ENCODE data around the gene VAV3. TPM values are rescaled to one million over a fixed set of nuclear protein-coding genes. Genes with fewer than 3 reads are reported as not detected.
"Not testable (repeated sequence)": the region's sequence is repeated elsewhere in the genome, so short reads cannot be mapped to it uniquely, and the experiment has no call there.

VAV3 gene
- total RNA-seq, 1 experiment from 2014 or later = not detected

DNA sequence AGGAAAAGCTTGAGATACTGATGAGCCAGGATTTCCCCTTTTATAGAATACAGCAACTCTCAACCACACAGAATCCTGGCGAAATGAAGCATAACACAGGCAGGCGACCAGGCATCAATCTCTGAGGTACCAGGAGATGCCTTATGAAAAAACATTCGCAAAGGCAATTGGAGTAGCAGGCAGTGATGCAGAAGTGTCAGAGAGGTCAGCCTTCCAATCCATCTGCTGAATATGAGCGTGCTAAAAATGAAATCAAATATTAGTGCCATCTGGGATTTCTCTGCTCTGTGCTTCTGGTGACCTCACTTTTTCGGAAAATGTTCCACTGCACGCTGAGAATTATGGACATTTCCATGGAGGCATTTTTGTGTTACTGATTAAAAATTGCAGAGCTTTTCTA, 258.8 kb downstream of the VAV3 start:
- DNase-seq (ENCODE audit: low read depth in 1 of 2, low spot score in 2 of 2) = no peak
- no peaks in the 10 kb centered on the region for H3K36me3 ChIP-seq
- H3K4me1 ChIP-seq (replicated peaks) = no peaks in the 10 kb centered on the region
- H3K27me3 ChIP-seq (replicated peaks) = peaks cover 3% of the 10 kb centered on the region; the same call in 1 of the 2 replicates
- H3K27ac ChIP-seq = no peak overlapping the region
- H3K9me3 ChIP-seq (replicated peaks) = no peaks in the 10 kb centered on the region
- no peak overlapping the region for H3K4me3 ChIP-seq

DNA sequence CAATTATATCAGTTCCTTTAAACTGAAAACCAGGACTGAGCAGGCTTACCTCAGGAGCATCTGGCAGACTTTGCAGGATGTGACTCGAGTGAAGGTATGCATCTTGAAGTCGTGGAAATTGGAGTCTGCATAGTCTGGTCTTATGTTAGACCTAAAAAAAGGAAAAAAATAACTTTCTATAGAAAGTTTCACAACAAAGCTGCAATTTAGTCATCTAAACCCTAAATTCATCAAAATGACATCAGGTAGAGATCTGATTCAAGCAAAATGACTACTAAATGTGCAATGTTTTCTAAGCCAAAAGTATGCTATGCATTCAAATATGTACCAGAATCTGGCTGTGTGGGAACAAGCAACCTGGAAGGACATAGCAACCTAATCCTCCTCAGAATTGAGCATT, 260.1 kb downstream of the VAV3 start:
- Histone ChIP-seq H3K4me3 (no peak overlapping the region), H3K27ac (no peak overlapping the region)
- no peak for DNase-seq (ENCODE audit: low read depth in 1 of 2, low spot score in 2 of 2)

DNA sequence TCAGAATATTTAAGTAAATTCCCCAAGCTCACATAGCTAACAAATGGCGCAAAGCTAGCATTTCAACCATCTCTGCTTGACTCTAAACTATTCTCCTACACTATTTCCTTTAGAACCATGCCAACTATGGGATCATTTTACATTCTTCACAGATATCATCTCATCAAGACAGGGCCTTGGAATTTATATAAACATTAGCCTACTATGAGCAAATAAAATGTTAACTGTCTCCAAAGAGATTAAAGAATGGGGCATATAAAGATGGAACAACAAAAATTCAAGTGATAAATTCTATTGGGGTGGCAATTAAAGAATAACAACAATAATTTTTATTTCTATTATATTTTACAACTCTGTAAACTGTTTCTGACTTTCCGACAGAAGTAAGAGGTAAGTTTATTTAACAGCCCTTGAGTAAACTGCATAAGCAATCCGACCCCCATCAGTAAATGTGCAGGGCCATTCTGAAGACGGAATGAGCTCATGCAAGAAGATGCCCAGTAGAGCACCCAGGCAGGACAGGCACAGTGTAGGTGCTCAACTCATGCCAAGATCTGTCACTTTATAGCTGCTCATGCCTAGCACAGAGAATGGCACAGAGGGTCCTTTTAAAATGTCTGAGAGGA, 261.9 kb downstream of the VAV3 start:
- Histone ChIP-seq H3K27ac (no peak overlapping the region), H3K27me3 (replicated peaks) (peaks cover 3% of the 10 kb centered on the region; the same call in 1 of the 2 replicates), H3K9me3 (replicated peaks) (no peaks in the 10 kb centered on the region), H3K4me1 (replicated peaks) (no peaks in the 10 kb centered on the region), H3K36me3 (no peaks in the 10 kb centered on the region), H3K4me3 (no peak overlapping the region)
- no peak for DNase-seq (ENCODE audit: low read depth in 1 of 2, low spot score in 2 of 2)

More for the DNA sequence above, 260.1 kb downstream of the VAV3 start:
- H3K4me1 ChIP-seq (replicated peaks) = no peaks in the 10 kb centered on the region
- no peaks in the 10 kb centered on the region for H3K36me3 ChIP-seq
- H3K9me3 ChIP-seq (replicated peaks) = no peaks in the 10 kb centered on the region
- H3K27me3 ChIP-seq (replicated peaks) = peaks cover 3% of the 10 kb centered on the region; the same call in 1 of the 2 replicates

- DNase-seq (ENCODE audit: low read depth in 1 of 2, low spot score in 2 of 2); H3K36me3 ChIP-seq: not testable (repeated sequence)
Measured at GRCh38 chr1:107700651-107701050, 264.3 kb downstream of the VAV3 start.

GRCh38 chr1:107698161-107698560, 266.8 kb downstream of the VAV3 start:
- no peak for DNase-seq (ENCODE audit: low read depth in 1 of 2, low spot score in 2 of 2)
- Histone ChIP-seq H3K27ac (no peak overlapping the region), H3K4me1 (replicated peaks) (no peaks in the 10 kb centered on the region), H3K27me3 (replicated peaks) (no peaks in the 10 kb centered on the region), H3K9me3 (replicated peaks) (no peaks in the 10 kb centered on the region), H3K4me3 (no peak overlapping the region), H3K36me3 (no peaks in the 10 kb centered on the region)

More at GRCh38 chr1:107700651-107701050, 264.3 kb downstream of the VAV3 start:
- H3K27me3 ChIP-seq (replicated peaks); H3K9me3 ChIP-seq (replicated peaks); H3K27ac ChIP-seq; H3K4me1 ChIP-seq (replicated peaks); H3K4me3 ChIP-seq: not testable (repeated sequence)

GRCh38 chr1:107695341-107695740, 269.6 kb downstream of the VAV3 start:
- DNase-seq (ENCODE audit: low read depth in 1 of 2, low spot score in 2 of 2) = no peak
- no peak overlapping the region for H3K4me3 ChIP-seq
- no peak overlapping the region for H3K27ac ChIP-seq
- H3K27me3 ChIP-seq (replicated peaks) = no peaks in the 10 kb centered on the region
- H3K4me1 ChIP-seq (replicated peaks) = no peaks in the 10 kb centered on the region
- H3K36me3 ChIP-seq = no peaks in the 10 kb centered on the region
- H3K9me3 ChIP-seq (replicated peaks) = no peaks in the 10 kb centered on the region

DNA sequence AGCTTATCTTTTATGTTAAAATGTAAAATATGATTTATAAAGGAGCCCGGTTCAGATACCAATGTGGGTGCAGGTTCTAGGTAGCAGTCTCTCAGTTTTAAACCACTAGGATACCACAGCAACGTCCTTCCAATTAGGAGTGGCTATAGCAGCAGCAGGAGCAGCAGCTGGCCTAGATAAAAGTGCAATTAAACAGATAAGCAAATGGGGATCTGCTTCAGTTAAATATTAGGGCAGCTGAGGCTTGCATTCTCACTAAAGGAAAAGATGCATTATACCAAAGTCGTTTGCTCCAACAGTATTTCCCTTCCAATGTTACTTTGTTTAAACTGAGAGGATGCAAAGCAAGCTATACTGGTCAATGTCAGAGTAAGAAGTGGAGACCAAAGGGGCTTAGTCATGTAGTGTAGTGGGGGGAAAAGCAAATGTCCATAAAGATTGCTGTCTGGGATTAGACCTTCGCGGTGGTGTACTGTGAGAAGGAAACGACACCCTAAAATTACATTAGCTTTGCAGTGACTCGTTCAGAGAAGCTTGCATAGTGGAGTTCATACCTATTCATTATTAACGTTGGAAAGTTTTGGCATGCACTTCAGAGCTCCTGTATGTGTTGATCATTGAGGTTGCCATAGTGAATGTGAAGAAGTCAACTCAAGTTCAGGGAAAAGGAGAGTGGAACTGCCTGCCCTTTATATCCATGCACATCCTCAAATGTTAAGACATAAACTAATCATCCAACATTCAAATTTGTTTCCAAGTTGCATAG, 272.2 kb downstream of the VAV3 start:
- Histone ChIP-seq H3K4me1 (replicated peaks) (no peaks in the 10 kb centered on the region), H3K9me3 (replicated peaks) (no peaks in the 10 kb centered on the region), H3K27ac (no peak overlapping the region), H3K27me3 (replicated peaks) (no peaks in the 10 kb centered on the region), H3K4me3 (no peak overlapping the region), H3K36me3 (no peaks in the 10 kb centered on the region)
- no peak for DNase-seq (ENCODE audit: low read depth in 1 of 2, low spot score in 2 of 2)

- Histone ChIP-seq H3K9me3 (replicated peaks) (no peaks in the 10 kb centered on the region), H3K27ac (no peak overlapping the region), H3K27me3 (replicated peaks) (no peaks in the 10 kb centered on the region), H3K4me1 (replicated peaks) (no peaks in the 10 kb centered on the region), H3K4me3 (no peak overlapping the region), H3K36me3 (no peaks in the 10 kb centered on the region)
- no peak for DNase-seq (ENCODE audit: low read depth in 1 of 2, low spot score in 2 of 2)
Measured at GRCh38 chr1:107691540-107691939, 273.4 kb downstream of the VAV3 start.

- no peak for DNase-seq (ENCODE audit: low read depth in 1 of 2, low spot score in 2 of 2)
- Histone ChIP-seq H3K4me3 (no peak overlapping the region), H3K4me1 (replicated peaks) (no peaks in the 10 kb centered on the region), H3K9me3 (replicated peaks) (no peaks in the 10 kb centered on the region), H3K27me3 (replicated peaks) (no peaks in the 10 kb centered on the region), H3K27ac (no peak overlapping the region), H3K36me3 (no peaks in the 10 kb centered on the region)
Measured at GRCh38 chr1:107690491-107690890, 274.5 kb downstream of the VAV3 start.

- H3K4me1 ChIP-seq (replicated peaks) = no peaks in the 10 kb centered on the region
Measured at GRCh38 chr1:107689733-107690132, 275.2 kb downstream of the VAV3 start.

DNA sequence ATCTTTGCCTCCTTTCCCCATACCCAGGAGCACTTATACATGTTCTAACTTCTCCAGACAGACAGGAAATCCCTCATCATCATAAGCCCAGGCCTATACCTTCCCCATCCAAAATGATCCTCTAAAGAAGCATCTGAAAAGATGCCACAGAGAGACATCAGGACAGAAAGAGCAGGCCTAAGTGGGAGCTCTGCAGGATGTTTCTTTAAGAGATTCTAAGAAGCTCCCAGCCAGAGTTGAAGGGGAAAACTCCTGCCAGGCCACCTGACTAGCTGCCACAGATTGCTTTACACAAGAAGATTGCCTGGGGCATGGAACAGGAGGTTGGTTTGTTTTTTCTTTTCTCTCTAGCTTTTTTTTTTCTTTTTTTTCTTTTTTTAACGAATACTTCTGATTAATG, 275.8 kb downstream of the VAV3 start:
- no peak for DNase-seq (ENCODE audit: low read depth in 1 of 2, low spot score in 2 of 2)
- Histone ChIP-seq H3K36me3 (no peaks in the 10 kb centered on the region), H3K9me3 (replicated peaks) (no peaks in the 10 kb centered on the region), H3K27me3 (replicated peaks) (no peaks in the 10 kb centered on the region), H3K4me3 (no peak overlapping the region), H3K4me1 (replicated peaks) (no peaks in the 10 kb centered on the region), H3K27ac (no peak overlapping the region)

More at GRCh38 chr1:107689733-107690132, 275.2 kb downstream of the VAV3 start:
- Histone ChIP-seq H3K27me3 (replicated peaks) (no peaks in the 10 kb centered on the region), H3K9me3 (replicated peaks) (no peaks in the 10 kb centered on the region), H3K27ac (no peak overlapping the region), H3K4me3 (no peak overlapping the region), H3K36me3 (no peaks in the 10 kb centered on the region)
- DNase-seq (ENCODE audit: low read depth in 1 of 2, low spot score in 2 of 2) = no peak

GRCh38 chr1:107687849-107688753, 276.9 kb downstream of the VAV3 start:
- Histone ChIP-seq H3K4me3 (no peak overlapping the region), H3K36me3 (no peaks in the 10 kb centered on the region), H3K9me3 (replicated peaks) (no peaks in the 10 kb centered on the region), H3K4me1 (replicated peaks) (no peaks in the 10 kb centered on the region), H3K27ac (no peak overlapping the region), H3K27me3 (replicated peaks) (no peaks in the 10 kb centered on the region)
- no peak for DNase-seq (ENCODE audit: low read depth in 1 of 2, low spot score in 2 of 2)

- no peaks in the 10 kb centered on the region for H3K27me3 ChIP-seq (replicated peaks)
- no peaks in the 10 kb centered on the region for H3K9me3 ChIP-seq (replicated peaks)
- no peak for DNase-seq (ENCODE audit: low read depth in 1 of 2, low spot score in 2 of 2)
Measured at GRCh38 chr1:107683683-107684082, 281.3 kb downstream of the VAV3 start.

More at GRCh38 chr1:107683683-107684082, 281.3 kb downstream of the VAV3 start:
- Histone ChIP-seq H3K4me3 (no peak overlapping the region), H3K27ac (no peak overlapping the region), H3K36me3 (no peaks in the 10 kb centered on the region), H3K4me1 (replicated peaks) (no peaks in the 10 kb centered on the region)

Measured in SJSA1 (cell line).